OCI-LY3 (cell line): ENCODE data around the gene ZFYVE28.

Source experiments
- H2AFZ ChIP-seq: fragments of 200-600, 300-600 bp; shearing (Covaris generic); 2 replicates; pipeline ENCODE4 v1.6.0; 2014; ENCODE audit warnings: antibody characterized with exemption, low read depth, low read length
- H3K27ac ChIP-seq: fragments of 200-600, 300-600 bp; sonication (generic); 2 replicates; pipeline ENCODE4 v1.5.1; 2014; ENCODE audit warnings: mild to moderate bottlenecking, low read length, moderate library complexity, mixed read lengths
- H3K27me3 ChIP-seq: fragments of 200-600, 300-600 bp; sonication (generic); 2 replicates; pipeline ENCODE4 v1.6.1; 2014; ENCODE audit warnings: low read depth, low read length, mixed read lengths
- H3K36me3 ChIP-seq: fragments of 200-600, 300-600 bp; sonication (generic); replicated peaks from 2 replicates; pipeline ENCODE3; 2014; ENCODE audit warnings: low read depth, low read length, mixed read lengths
- H3K4me1 ChIP-seq: fragments of 300-600, 200-600 bp; sonication (generic); 2 replicates; pipeline ENCODE4 v1.6.1; 2014; ENCODE audit warnings: low read length, mixed read lengths
- H3K4me2 ChIP-seq: fragments of 200-600, 300-600 bp; sonication (generic); 2 replicates; pipeline ENCODE4 v1.6.1; 2014; ENCODE audit warnings: low read length, mixed read lengths
- H3K4me3 ChIP-seq: fragments of 300-600, 200-600 bp; sonication (generic); 2 replicates; pipeline ENCODE4 v1.5.1; 2014; ENCODE audit warnings: antibody characterized with exemption, mild to moderate bottlenecking, low read length, moderate library complexity
- H3K79me2 ChIP-seq: fragments of 300-600, 200-600 bp; shearing (Covaris generic); 2 replicates; pipeline ENCODE4 v1.6.1; 2014; ENCODE audit warnings: mild to moderate bottlenecking, low read length, mixed read lengths
- H3K9ac ChIP-seq: fragments of 300-600, 200-600 bp; shearing (Covaris generic); 2 replicates; pipeline ENCODE4 v1.6.0; 2014; ENCODE audit warnings: mild to moderate bottlenecking, low read length, moderate library complexity
- H3K9me3 ChIP-seq: fragments of 200-600, 300-600 bp; shearing (Covaris generic); 2 replicates; pipeline ENCODE4 v1.6.1; 2014; ENCODE audit warnings: low read length, mixed read lengths; ENCODE audit not compliant: insufficient read depth
- H4K20me1 ChIP-seq: fragments of 200-600, 300-600 bp; sonication (generic); 2 replicates; pipeline ENCODE4 v1.6.1; 2016; ENCODE audit warnings: low read length, mixed read lengths; ENCODE audit not compliant: insufficient read depth
- EZH2phosphoT487 ChIP-seq: fragments of 200-600 bp; shearing (Covaris generic); IDR thresholded peaks from 2 replicates; pipeline ENCODE4 v1.6.1; 2018; ENCODE audit warnings: antibody characterized with exemption, mixed run types, low read depth
- TF ChIP-seq, protein P1 (sequence below): fragments of 200-600, 300-600 bp; sonication (generic); IDR thresholded peaks from 2 replicates; pipeline ENCODE4 v1.5.1; 2014; ENCODE audit warnings: antibody characterized with exemption, low read length, low read depth

The ZFYVE28 gene

DNA sequence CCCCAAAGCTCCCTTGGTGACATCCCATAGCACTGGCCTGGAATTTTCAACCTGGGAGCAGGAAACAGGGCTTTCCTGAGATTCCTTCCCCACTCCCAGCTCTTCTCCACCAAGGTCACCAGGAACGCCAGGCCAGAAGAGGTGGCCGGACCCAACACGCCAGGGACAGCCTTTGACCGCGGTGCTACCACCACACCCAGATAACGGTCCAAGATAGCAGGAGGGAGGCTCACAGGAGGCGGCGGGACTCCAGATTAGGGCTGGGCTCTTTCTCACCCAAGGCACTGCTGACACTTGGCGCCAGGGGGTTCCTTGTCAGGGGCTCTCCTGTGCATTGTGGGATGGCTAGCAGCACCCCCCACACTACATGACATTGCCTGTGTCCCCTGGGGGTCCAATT, 22.9 kb downstream of the ZFYVE28 start:
- Histone ChIP-seq H4K20me1 (no peaks in the 10 kb centered on the region), H2AFZ (no peak overlapping the region), H3K4me1 (no peaks in the 10 kb centered on the region), H3K79me2 (no peaks in the 10 kb centered on the region), H3K27me3 (no peaks in the 10 kb centered on the region), H3K27ac (no peak overlapping the region), H3K4me2 (no peak overlapping the region), H3K9me3 (no peaks in the 10 kb centered on the region), H3K4me3 (no peak overlapping the region), H3K36me3 (no peaks in the 10 kb centered on the region), H3K9ac (no peak overlapping the region)
- no peak for TF ChIP-seq EZH2phosphoT487
- TF ChIP-seq, protein P1, sequence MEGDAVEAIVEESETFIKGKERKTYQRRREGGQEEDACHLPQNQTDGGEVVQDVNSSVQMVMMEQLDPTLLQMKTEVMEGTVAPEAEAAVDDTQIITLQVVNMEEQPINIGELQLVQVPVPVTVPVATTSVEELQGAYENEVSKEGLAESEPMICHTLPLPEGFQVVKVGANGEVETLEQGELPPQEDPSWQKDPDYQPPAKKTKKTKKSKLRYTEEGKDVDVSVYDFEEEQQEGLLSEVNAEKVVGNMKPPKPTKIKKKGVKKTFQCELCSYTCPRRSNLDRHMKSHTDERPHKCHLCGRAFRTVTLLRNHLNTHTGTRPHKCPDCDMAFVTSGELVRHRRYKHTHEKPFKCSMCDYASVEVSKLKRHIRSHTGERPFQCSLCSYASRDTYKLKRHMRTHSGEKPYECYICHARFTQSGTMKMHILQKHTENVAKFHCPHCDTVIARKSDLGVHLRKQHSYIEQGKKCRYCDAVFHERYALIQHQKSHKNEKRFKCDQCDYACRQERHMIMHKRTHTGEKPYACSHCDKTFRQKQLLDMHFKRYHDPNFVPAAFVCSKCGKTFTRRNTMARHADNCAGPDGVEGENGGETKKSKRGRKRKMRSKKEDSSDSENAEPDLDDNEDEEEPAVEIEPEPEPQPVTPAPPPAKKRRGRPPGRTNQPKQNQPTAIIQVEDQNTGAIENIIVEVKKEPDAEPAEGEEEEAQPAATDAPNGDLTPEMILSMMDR: no peak

DNA sequence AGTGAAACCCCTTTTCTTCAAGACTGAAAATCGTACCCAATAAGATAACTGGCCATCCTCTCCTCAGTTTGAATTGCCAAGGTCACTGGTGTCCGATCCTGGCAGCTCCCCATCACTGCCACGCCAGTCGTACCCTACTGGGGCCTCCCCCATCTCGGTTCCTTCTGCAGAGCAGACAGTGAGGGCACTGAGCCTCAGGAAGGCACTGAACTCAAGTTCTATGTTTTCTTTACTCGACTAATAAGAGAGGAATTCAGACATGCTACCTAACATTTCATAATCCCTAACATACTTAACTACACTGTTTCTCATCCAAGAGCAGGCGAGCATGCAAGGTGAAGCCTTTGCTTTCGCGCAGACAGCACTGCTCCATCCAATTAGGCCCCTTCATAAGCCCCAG, 23.4 kb downstream of the ZFYVE28 start:
- Histone ChIP-seq H3K79me2 (no peaks in the 10 kb centered on the region), H3K4me2 (no peak overlapping the region), H3K27ac (no peak overlapping the region), H3K4me1 (no peaks in the 10 kb centered on the region), H3K27me3 (no peaks in the 10 kb centered on the region), H4K20me1 (no peaks in the 10 kb centered on the region), H3K9me3 (no peaks in the 10 kb centered on the region), H3K36me3 (no peaks in the 10 kb centered on the region), H2AFZ (no peak overlapping the region), H3K9ac (no peak overlapping the region), H3K4me3 (no peak overlapping the region)
- no peak for TF ChIP-seq EZH2phosphoT487
- TF ChIP-seq, protein P1: no peak

DNA sequence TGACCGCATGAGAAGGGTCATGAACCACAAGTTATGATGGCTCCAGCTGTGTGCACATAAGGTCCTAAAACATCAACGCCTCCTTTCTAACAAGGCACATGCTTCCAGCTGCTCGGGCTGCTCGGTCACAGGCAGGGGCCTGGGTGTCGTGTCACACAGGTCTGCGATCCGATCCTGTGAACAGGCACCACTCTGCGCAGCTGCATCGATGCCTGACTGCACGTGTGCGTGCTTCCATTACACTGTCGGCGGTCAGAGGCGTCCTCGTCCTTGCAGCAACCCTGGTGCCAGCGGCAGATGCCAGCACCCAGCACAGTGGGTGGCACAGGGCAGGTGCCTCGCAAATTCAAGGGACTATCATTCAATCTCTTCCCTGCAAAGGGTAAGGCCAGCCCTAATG, 23.9 kb downstream of the ZFYVE28 start:
- H2AFZ ChIP-seq: no peak overlapping the region
- no peak overlapping the region for H3K4me2 ChIP-seq
- no peak overlapping the region for H3K27ac ChIP-seq
- H3K27me3 ChIP-seq: no peaks in the 10 kb centered on the region
- no peaks in the 10 kb centered on the region for H4K20me1 ChIP-seq
- H3K79me2 ChIP-seq: no peaks in the 10 kb centered on the region
- H3K9me3 ChIP-seq: no peaks in the 10 kb centered on the region
- H3K36me3 ChIP-seq: no peaks in the 10 kb centered on the region
- H3K9ac ChIP-seq: no peak overlapping the region
- H3K4me1 ChIP-seq: no peaks in the 10 kb centered on the region
- H3K4me3 ChIP-seq: no peak overlapping the region
- TF ChIP-seq EZH2phosphoT487: no peak
- TF ChIP-seq, protein P1: no peak

DNA sequence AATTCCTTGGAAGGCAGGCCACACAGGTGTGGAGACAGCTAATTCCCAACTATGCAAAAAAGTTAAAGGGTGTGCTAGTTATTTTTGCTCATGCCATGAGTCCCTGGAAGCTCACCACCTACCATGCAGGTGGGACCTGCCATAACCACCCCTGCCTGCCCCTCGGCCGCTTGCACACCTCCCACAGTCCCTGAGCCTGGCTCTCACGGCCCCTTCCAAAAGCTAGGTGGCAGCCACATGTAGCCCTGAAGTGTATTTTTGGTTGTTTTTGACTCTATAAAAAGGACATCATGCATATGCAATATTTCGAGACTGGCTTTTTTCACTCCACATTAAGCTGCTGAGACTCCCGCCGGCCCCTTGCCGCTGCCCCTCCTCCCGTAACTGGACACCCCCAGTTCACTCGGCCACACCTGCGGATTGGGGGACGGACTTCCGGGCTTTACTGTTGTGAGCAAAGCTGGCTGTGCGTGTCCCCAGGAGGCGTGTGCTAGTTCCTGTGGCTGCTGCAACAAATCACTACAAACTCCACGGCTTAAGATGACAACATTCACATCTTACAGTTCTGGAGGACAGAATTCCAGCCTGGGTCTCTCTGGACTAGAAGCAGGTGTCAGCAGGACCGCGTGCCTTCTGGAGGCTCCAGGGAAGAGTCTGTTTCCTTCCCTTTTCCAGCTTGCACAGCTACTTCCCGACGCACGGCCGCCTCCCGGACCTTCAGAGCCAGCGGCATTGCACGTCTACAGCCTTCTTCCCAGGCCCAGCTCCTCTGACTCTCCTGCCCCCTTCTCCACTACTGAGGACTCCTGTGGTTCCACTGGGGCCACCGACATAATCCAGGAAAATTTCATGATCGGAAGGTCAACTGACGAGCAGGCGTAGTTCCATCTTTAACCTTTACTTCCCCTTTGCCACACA, 24.8 kb downstream of the ZFYVE28 start:
- no peaks in the 10 kb centered on the region for H4K20me1 ChIP-seq
- no peaks in the 10 kb centered on the region for H3K79me2 ChIP-seq
- no peaks in the 10 kb centered on the region for H3K36me3 ChIP-seq
- no peak overlapping the region for H2AFZ ChIP-seq
- no peaks in the 10 kb centered on the region for H3K27me3 ChIP-seq
- H3K4me1 ChIP-seq: no peaks in the 10 kb centered on the region
- no peak overlapping the region for H3K4me3 ChIP-seq
- H3K9ac ChIP-seq: no peak overlapping the region
- H3K4me2 ChIP-seq: no peak overlapping the region
- H3K9me3 ChIP-seq: no peaks in the 10 kb centered on the region
- TF ChIP-seq, protein P1: no peak
- TF ChIP-seq EZH2phosphoT487: no peak
- no peak overlapping the region for H3K27ac ChIP-seq
